NCI-H2227 treated with DMSO at 0.1 percent for 48 hours (cell line): ENCODE data around the gene MDC1.
"Not testable (repeated sequence)": the region's sequence is repeated elsewhere in the genome, so short reads cannot be mapped to it uniquely, and the experiment has no call there.

Source experiments
- DNase-seq: peaks from one replicate; lab custom pipeline; 2025; lab: John Stamatoyannopoulos, UW

Gene MDC1

GRCh38 chr6:30679765-30680535, 37.1 kb downstream of the MDC1 start:
- no peak for DNase-seq

GRCh38 chr6:30678964-30679726, 37.9 kb downstream of the MDC1 start:
- DNase-seq: peak; percentile 23

- no peak for DNase-seq
Observed at GRCh38 chr6:30676660-30677285, 40.3 kb downstream of the MDC1 start.

GRCh38 chr6:30672445-30673253, 44.4 kb downstream of the MDC1 start, which contains the start of gene DHX16:
TSS of gene DHX16 (minus strand) at chr6:30673006. CDS start at chr6:30672841, 165 bp downstream.
- peak; percentile 96 for DNase-seq

- DNase-seq: no peak
Observed at GRCh38 chr6:30670760-30671527, 46.1 kb downstream of the MDC1 start.

GRCh38 chr6:30666300-30666699, 50.8 kb downstream of the MDC1 start:
- DNase-seq: not testable (repeated sequence)

- DNase-seq: no peak
Observed at GRCh38 chr6:30664994-30665767, 51.9 kb downstream of the MDC1 start.

- DNase-seq: not testable (repeated sequence)
Observed at GRCh38 chr6:30657922-30658321, 59.2 kb downstream of the MDC1 start.

- DNase-seq: no peak
Observed at GRCh38 chr6:30657454-30657853, 59.6 kb downstream of the MDC1 start.

- no peak for DNase-seq
Observed at GRCh38 chr6:30656513-30656912, 60.6 kb downstream of the MDC1 start.

- no peak for DNase-seq
Observed at GRCh38 chr6:30655743-30656094, 61.4 kb downstream of the MDC1 start.

GRCh38 chr6:30654798-30655742, 62.0 kb downstream of the MDC1 start:
- DNase-seq: no peak

- no peak for DNase-seq
Observed at GRCh38 chr6:30651143-30651542, 65.9 kb downstream of the MDC1 start.
